ENCODE data around the gene TTC5.

TTC5 gene

DNA sequence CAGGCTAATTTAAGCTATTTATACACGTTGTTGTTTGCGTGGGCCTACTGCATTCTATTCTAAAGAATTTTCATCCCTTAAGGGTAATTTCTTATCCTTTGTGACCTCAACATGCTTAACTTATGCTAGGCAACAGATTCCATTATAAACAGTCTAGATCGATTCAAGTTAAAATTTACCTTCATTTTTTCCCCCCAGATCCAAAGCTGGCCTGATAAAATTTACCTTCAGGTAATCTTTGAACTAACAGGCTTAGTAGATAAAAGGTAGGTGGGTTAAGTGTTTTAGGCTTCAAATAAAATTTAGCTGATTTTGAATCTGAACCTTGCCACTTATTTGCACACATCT is 27.7 kb upstream of the TTC5 start:
- H3K36me3 ChIP-seq (ENCODE audit: control insufficient read depth, insufficient read depth, low read length), result peaks cover 27% of the 10 kb centered on the region
- no peaks in the 10 kb centered on the region for H3K27me3 ChIP-seq (ENCODE audit: control insufficient read depth, insufficient read depth, low read length)
- peaks cover 15% of the 10 kb centered on the region for H3K4me1 ChIP-seq (ENCODE audit: control insufficient read depth, insufficient read depth, low read length)
- H3K4me3 ChIP-seq (ENCODE audit: low read depth, low read length), result peak overlapping the region; percentile 97
- H3K9me3 ChIP-seq (ENCODE audit: control insufficient read depth, insufficient read depth, low read length), result no peaks in the 10 kb centered on the region
- peak overlapping the region; percentile 28; the same call in 1 of the 2 replicates for H3K9ac ChIP-seq (ENCODE audit: low read depth, low read length)
- H3K27ac ChIP-seq (ENCODE audit: low read depth, low read length), result peak overlapping the region; percentile 36

DNA sequence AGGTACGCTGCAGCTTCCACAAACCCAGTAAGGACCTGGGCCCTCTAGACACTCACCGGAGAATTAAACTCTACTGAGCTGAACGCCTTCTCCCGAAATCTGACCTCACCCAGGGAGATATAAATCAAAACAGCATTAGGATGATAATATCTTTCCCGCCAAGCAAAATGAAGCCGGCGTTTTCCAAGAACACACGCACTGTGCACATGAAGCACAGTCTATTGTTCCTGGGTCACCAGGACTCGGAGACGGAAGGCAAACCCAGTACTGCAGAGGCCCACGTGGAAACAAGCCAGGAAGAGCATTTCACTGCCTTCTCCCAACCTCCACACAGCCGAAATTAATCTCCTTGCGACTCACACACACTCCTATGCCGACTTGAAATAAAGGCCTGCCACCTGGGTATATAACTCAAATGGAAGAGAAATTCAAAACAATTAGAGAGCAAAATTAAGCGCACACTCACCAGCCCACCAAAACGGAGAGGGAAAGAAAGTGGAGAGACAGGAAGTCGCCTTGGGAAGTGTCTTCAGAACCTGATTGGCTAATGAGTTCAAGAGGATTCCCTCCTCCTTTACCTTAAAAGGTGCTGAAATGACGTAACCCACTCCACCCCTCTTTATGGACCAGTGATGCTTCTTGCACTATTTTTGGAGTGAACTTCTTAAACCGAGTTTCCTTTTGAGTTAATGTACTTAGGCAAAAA is 27.2 kb upstream of the TTC5 start, which contains the start of gene CCNB1IP1:
CCNB1IP1 (minus strand) TSS at position 492 of the 706 bp plus-strand sequence. CDS start 16,756 bp downstream, outside the sequence.
- peak within 1 kb of the TSS; percentile 91 for H3K27ac ChIP-seq (ENCODE audit: low read depth, low read length)
- H3K9ac ChIP-seq (ENCODE audit: low read depth, low read length), result peak within 1 kb of the TSS; percentile 99
- peak within 1 kb of the TSS; percentile 97 for H3K4me3 ChIP-seq (ENCODE audit: low read depth, low read length)
- no peaks in the 10 kb centered on the region for H3K27me3 ChIP-seq (ENCODE audit: control insufficient read depth, insufficient read depth, low read length)
- peaks cover 32% of the 10 kb centered on the region for H3K36me3 ChIP-seq (ENCODE audit: control insufficient read depth, insufficient read depth, low read length)
- H3K9me3 ChIP-seq (ENCODE audit: control insufficient read depth, insufficient read depth, low read length), result no peaks in the 10 kb centered on the region
- H3K4me1 ChIP-seq (ENCODE audit: control insufficient read depth, insufficient read depth, low read length), result peaks cover 15% of the 10 kb centered on the region

DNA sequence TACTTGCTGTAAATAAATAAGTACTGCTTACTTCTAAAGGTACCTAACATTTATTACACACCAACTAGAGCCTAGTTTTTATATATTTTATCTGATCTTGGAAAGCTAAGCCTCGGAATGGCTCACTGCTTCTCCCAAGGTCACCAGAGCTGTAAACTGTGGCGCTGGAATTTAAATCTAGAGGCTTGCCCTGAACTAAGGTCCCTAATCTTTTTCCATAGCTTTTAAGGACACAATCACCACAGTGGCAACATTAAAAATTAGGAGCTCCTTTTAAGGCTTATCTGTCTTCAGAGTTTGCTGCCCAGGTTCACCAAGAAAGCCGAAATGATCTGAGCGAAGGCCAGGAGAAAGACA is 26.7 kb upstream of the TTC5 start:
- Histone ChIP-seq H3K4me3 (ENCODE audit: low read depth, low read length) (peak overlapping the region; percentile 97), H3K27me3 (ENCODE audit: control insufficient read depth, insufficient read depth, low read length) (no peaks in the 10 kb centered on the region), H3K4me1 (ENCODE audit: control insufficient read depth, insufficient read depth, low read length) (peaks cover 15% of the 10 kb centered on the region), H3K9ac (ENCODE audit: low read depth, low read length) (peak overlapping the region; percentile 99), H3K27ac (ENCODE audit: low read depth, low read length) (peak overlapping the region; percentile 91), H3K36me3 (ENCODE audit: control insufficient read depth, insufficient read depth, low read length) (peaks cover 38% of the 10 kb centered on the region), H3K9me3 (ENCODE audit: control insufficient read depth, insufficient read depth, low read length) (no peaks in the 10 kb centered on the region)

DNA sequence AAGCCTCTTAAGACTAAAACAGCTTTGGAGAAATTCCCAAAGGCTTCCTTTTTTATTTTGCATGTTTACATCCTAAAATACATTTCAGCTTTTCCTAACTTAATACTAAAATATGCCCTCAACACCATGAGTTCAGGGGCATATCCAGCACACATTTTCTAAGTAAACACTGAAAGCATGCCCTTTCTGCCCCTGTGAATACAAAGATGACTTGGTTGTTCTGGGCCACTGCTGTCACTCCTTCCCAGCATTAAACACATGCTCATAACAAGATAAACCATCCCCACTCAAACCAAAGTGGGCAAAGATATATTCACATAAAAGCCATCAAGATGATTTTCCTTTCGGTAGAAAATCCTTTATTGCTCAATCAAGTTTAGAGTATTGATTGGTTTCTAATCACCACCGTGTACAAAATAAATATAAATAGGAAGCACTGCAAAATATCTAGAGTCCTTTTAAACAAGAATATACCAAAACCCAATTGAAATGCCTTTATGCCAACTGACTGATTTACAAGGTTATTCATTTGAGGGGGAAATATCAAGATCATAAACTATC is 25.4 kb upstream of the TTC5 start:
- H3K9me3 ChIP-seq (ENCODE audit: control insufficient read depth, insufficient read depth, low read length), result no peaks in the 10 kb centered on the region
- peak overlapping the region; percentile 41 for H3K27ac ChIP-seq (ENCODE audit: low read depth, low read length)
- peaks cover 50% of the 10 kb centered on the region for H3K36me3 ChIP-seq (ENCODE audit: control insufficient read depth, insufficient read depth, low read length)
- no peaks in the 10 kb centered on the region for H3K27me3 ChIP-seq (ENCODE audit: control insufficient read depth, insufficient read depth, low read length)
- H3K4me1 ChIP-seq (ENCODE audit: control insufficient read depth, insufficient read depth, low read length), result peaks cover 15% of the 10 kb centered on the region
- H3K4me3 ChIP-seq (ENCODE audit: low read depth, low read length), result peak overlapping the region; percentile 97
- H3K9ac ChIP-seq (ENCODE audit: low read depth, low read length), result peak overlapping the region; percentile 48

DNA sequence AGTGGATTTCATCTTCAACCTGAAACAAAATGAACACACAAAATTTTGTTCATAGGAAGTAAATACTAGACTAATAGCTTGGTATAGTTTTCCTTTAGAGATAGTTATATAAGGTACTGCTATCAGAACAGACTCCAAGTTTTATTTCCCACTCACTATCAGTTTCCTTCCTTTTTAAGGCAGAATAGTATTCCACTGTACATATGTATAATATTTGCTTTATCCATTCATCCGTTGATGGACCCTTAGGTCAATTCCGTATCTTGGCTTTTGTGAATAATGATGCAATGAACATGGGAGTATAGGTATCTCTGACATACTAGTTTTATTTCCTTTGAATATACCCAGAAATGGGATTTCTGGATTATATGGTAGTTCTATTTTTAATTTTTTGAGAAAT is 23.6 kb upstream of the TTC5 start:
- H3K4me3 ChIP-seq (ENCODE audit: low read depth, low read length), result no peak overlapping the region
- H3K9me3 ChIP-seq (ENCODE audit: control insufficient read depth, insufficient read depth, low read length), result no peaks in the 10 kb centered on the region
- 0 out of 2 replicates have a peak overlapping the region, but pooled peaks have one; percentile 10 for H3K9ac ChIP-seq (ENCODE audit: low read depth, low read length)
- H3K27me3 ChIP-seq (ENCODE audit: control insufficient read depth, insufficient read depth, low read length), result no peaks in the 10 kb centered on the region
- H3K36me3 ChIP-seq (ENCODE audit: control insufficient read depth, insufficient read depth, low read length), result peaks cover 66% of the 10 kb centered on the region
- H3K27ac ChIP-seq (ENCODE audit: low read depth, low read length), result peak overlapping the region; percentile 43
- peaks cover 15% of the 10 kb centered on the region for H3K4me1 ChIP-seq (ENCODE audit: control insufficient read depth, insufficient read depth, low read length)

DNA sequence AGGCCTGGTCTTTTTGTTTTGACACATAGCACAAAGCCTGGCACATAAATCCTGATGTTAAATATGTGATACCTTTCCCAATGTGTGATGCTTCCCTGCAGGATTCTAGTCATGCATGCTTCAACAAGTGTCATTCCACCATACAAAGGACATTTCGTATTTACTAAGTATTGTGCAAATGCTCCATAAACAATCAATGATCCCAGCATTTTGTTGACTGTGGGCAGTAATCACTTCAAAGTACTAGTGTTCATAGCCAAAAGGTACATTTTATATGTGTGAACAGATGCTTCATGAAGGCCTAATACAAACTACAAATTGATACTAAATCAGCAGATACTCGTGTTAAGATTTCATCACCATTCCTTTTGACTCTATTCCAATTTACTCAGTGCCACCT is 23.0 kb upstream of the TTC5 start:
- Histone ChIP-seq H3K4me1 (ENCODE audit: control insufficient read depth, insufficient read depth, low read length) (peaks cover 15% of the 10 kb centered on the region), H3K9me3 (ENCODE audit: control insufficient read depth, insufficient read depth, low read length) (no peaks in the 10 kb centered on the region), H3K9ac (ENCODE audit: low read depth, low read length) (no peak overlapping the region), H3K36me3 (ENCODE audit: control insufficient read depth, insufficient read depth, low read length) (peaks cover 72% of the 10 kb centered on the region), H3K27ac (ENCODE audit: low read depth, low read length) (peak overlapping the region; percentile 43), H3K4me3 (ENCODE audit: low read depth, low read length) (no peak overlapping the region), H3K27me3 (ENCODE audit: control insufficient read depth, insufficient read depth, low read length) (no peaks in the 10 kb centered on the region)

DNA sequence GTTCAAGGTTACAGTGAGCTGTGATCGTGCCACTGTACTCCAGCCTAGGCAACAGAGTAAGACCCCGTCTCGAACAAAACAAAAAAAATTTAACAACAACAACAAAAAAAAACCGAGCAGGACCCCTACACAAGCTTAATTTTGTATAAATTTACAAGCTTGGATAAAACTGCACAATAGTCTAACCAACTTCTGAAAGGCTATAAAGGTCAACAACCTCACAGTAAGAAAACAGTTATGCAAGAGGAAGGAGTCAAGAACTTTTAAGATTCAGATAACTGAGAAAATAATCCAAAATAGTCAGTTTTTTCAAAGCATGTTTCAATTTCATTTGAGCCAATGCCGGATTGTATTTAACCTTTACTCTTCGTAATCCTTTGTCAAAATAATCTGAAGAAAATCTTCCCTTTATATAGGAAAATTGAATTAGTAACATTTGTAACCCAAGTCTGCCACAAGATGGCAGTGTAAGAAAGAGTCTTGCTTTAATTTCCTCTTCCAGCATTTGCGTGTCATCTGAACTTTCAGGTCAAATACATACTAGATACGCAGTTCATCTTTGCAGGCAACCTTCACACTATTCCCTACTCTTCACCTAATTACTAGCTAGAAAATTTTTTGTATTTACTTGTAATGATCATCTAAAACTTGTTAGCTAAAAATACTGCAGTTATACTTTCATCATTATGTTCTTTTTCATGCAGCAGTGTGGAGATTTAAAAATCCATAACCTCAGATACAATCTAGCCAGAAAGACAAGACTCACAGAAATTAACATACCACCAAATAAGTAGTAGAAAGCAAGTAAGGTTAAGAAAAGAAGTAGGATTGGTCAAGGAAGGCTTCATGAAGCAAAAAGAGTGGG is 21.5 kb upstream of the TTC5 start:
- H3K9ac ChIP-seq (ENCODE audit: low read depth, low read length), result no peak overlapping the region
- no peaks in the 10 kb centered on the region for H3K9me3 ChIP-seq (ENCODE audit: control insufficient read depth, insufficient read depth, low read length)
- no peak overlapping the region for H3K27ac ChIP-seq (ENCODE audit: low read depth, low read length)
- no peak overlapping the region for H3K4me3 ChIP-seq (ENCODE audit: low read depth, low read length)
- no peaks in the 10 kb centered on the region for H3K27me3 ChIP-seq (ENCODE audit: control insufficient read depth, insufficient read depth, low read length)
- H3K36me3 ChIP-seq (ENCODE audit: control insufficient read depth, insufficient read depth, low read length), result peaks cover 84% of the 10 kb centered on the region
- H3K4me1 ChIP-seq (ENCODE audit: control insufficient read depth, insufficient read depth, low read length), result peaks cover 15% of the 10 kb centered on the region

DNA sequence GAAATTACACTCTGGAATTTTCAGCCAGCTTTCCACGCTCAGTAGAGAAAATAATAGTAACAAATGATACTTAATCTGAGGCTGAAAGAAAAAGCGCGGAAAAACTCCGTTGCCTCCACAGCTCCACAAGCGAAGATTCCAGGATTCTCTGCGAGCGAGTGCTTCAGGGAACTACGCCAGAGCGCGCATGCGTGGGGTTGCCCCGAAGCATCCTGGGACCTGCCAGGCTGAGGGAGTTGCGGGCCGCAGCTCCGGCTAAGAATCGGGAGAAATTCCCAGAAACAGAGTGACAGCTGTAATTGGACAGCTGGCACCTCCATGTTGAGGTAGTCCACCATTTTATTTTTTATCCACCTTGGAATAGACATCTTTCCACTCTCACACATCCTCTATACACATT is 12.0 kb upstream of the TTC5 start:
- Histone ChIP-seq H3K27me3 (ENCODE audit: control insufficient read depth, insufficient read depth, low read length) (no peaks in the 10 kb centered on the region), H3K36me3 (ENCODE audit: control insufficient read depth, insufficient read depth, low read length) (peaks cover 97% of the 10 kb centered on the region), H3K4me1 (ENCODE audit: control insufficient read depth, insufficient read depth, low read length) (no peaks in the 10 kb centered on the region), H3K9me3 (ENCODE audit: control insufficient read depth, insufficient read depth, low read length) (peaks cover 4% of the 10 kb centered on the region; the same call in 1 of the 2 replicates), H3K27ac (ENCODE audit: low read depth, low read length) (no peak overlapping the region), H3K9ac (ENCODE audit: low read depth, low read length) (no peak overlapping the region), H3K4me3 (ENCODE audit: low read depth, low read length) (no peak overlapping the region)

DNA sequence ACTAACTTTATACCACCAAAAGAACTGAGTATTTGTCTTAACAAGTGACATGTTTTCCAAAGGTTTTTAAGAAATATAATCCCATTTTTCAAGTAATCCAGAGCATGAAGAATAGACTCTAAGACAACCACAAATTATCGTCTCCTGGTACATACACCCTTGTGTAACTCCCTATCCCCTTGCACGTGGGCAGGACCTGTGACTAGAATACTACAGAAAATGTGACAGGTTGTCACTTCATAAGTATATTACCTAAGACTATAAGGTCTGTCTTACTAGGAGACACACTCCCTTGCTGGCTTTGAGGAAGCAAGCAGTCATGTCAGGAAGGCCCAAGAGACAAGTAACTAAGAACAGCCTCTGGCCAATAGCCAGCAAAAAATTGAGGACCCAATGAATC is 8.3 kb upstream of the TTC5 start:
- no peaks in the 10 kb centered on the region for H3K27me3 ChIP-seq (ENCODE audit: control insufficient read depth, insufficient read depth, low read length)
- H3K4me3 ChIP-seq (ENCODE audit: low read depth, low read length), result no peak overlapping the region
- peaks cover 4% of the 10 kb centered on the region; the same call in 1 of the 2 replicates for H3K9me3 ChIP-seq (ENCODE audit: control insufficient read depth, insufficient read depth, low read length)
- no peak overlapping the region for H3K9ac ChIP-seq (ENCODE audit: low read depth, low read length)
- no peaks in the 10 kb centered on the region for H3K4me1 ChIP-seq (ENCODE audit: control insufficient read depth, insufficient read depth, low read length)
- no peak overlapping the region for H3K27ac ChIP-seq (ENCODE audit: low read depth, low read length)
- H3K36me3 ChIP-seq (ENCODE audit: control insufficient read depth, insufficient read depth, low read length), result peaks cover 77% of the 10 kb centered on the region

DNA sequence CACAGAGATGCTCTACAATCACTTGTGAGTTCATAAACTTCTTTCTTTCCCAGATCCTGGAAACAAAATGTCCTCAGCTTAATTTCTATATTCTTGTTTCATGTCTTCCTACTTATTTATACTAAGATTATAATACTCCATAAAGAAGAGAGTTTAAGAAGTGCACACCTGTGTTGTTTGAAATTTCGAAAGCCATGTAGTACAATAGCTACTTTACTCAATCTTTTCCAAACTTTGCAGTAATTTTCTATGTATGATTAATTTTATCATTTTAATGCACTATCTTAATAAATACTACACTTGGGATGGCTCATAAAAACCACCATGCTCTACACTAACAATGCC is 300 bp upstream of the TTC5 start:
- H3K4me1 ChIP-seq (ENCODE audit: control insufficient read depth, insufficient read depth, low read length), result no peaks in the 10 kb centered on the region
- no peaks in the 10 kb centered on the region for H3K9me3 ChIP-seq (ENCODE audit: control insufficient read depth, insufficient read depth, low read length)
- H3K27ac ChIP-seq (ENCODE audit: low read depth, low read length), result no peak overlapping the region
- no peaks in the 10 kb centered on the region for H3K27me3 ChIP-seq (ENCODE audit: control insufficient read depth, insufficient read depth, low read length)
- no peak overlapping the region for H3K9ac ChIP-seq (ENCODE audit: low read depth, low read length)
- H3K36me3 ChIP-seq (ENCODE audit: control insufficient read depth, insufficient read depth, low read length), result peaks cover 6% of the 10 kb centered on the region
- peak overlapping the region; percentile 87; the same call in 1 of the 2 replicates for H3K4me3 ChIP-seq (ENCODE audit: low read depth, low read length)
